NCI-H1436 treated with DMSO at 0.1 percent for 48 hours (cell line): ENCODE data around the gene PDE4C.

Source experiments
- DNase-seq: peaks from one replicate; lab custom pipeline; 2025; lab: John Stamatoyannopoulos, UW

PDE4C gene

DNA sequence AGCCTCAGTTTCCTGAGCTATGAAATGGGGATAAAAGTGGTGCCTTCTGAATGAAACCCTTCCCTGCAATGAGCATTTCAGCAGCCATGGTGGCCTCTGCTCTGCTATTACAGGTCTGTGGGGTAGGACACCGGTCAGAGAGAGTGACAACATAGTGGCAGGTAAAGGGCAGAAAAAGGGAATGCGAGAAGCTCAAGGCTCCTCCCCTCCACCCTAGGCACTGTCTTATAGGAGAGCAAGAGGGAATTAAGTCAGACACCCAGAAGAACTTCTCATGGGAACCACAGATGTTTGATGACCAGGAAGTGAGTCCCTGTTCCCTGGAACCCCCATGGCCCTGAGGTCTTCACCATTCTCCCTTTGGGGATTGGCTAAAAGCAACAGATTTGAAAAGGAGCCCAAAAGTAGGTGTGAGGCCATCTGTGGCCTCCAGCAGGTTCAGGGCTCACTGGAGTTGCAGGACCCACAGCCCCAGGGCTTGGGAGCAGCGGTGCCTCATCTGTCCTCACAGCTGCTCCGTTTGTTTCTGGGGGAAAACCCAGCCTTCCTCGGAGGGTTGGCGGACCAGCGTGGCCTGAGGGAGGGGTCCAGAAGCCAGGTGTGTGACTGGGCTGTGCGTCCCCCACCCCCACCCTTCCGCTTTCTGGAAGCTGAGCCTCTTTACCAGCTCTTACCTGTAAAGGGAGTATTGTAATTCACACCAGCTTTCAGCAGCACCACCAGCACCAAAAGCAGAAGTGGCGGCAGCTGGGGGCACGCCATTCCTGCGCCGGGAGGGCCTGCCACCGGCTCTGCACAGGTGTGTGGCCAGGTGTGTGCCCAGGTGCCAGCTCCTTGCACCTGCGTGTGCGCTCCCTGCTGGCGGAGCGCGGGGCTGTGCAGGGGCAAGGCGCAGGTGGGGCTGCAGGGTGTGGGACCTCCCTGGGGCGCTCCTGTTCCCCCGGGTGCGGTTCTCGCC is 28.6 kb upstream of the PDE4C start:
- no peak for DNase-seq

- no peak for DNase-seq
Measured at GRCh38 chr19:18253716-18254115, 27.5 kb upstream of the PDE4C start.

GRCh38 chr19:18253130-18253529 is 26.9 kb upstream of the PDE4C start:
- DNase-seq, result no peak

- DNase-seq, result no peak
Measured at GRCh38 chr19:18252370-18252717, 26.1 kb upstream of the PDE4C start.

DNA sequence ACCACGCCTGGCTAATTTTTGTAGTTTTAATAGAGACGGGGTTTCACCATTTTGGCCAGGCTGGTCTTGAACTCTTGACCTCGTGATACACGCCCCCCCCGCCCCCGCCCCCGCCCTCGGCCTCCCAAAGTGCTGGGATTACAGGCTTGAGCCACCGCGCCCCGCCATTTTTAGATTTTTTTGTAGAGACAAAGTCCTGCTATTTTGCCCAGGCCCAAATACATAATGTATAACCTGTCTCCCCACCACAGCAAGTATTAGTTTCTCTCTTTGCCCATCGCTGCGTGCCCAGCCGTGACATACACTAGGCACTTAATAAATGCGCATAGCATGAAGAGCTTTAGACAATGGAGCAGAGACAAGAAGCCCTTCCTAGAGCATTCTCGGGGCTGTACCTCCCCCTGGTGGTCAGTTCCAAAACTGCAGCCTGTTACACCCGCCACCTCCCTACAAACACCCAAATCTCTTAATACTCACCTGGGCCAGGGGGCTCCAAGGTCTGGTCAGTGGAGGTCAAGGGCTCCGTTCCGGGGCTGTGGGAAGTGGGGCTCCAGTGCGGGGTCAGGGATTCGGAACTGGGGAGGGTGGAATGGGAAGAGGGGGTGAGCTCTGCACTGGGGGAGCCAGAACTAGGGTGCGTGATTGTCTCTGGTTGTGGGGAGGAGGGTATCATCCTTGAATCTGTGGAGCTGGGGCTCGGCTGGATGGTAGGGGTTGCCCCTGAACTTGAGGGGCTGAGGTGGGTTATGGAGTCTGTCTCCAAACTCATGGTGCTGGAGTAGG is 25.5 kb upstream of the PDE4C start:
- peak; percentile 30 for DNase-seq

DNA sequence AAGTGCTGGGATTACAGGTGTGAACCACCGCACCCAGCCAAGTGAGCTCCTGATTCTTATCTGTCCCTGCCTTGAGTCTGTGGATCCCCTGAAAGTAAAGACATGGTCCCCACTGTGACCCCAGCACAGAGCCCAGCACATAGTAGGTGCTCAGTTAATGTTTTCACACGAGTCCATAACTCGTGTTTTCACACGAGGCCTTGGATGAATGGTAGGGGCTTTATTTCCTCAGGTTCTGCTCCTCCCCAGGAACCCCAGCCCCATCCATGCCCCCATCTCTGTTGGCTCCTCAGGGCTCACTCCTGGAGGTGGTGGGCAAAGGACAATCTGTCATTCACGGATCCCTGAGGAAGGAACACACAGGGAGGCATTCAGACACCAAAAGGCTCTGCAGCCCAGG is 23.6 kb upstream of the PDE4C start:
- no peak for DNase-seq

GRCh38 chr19:18245297-18245696 is 19.1 kb upstream of the PDE4C start:
- no peak for DNase-seq

DNA sequence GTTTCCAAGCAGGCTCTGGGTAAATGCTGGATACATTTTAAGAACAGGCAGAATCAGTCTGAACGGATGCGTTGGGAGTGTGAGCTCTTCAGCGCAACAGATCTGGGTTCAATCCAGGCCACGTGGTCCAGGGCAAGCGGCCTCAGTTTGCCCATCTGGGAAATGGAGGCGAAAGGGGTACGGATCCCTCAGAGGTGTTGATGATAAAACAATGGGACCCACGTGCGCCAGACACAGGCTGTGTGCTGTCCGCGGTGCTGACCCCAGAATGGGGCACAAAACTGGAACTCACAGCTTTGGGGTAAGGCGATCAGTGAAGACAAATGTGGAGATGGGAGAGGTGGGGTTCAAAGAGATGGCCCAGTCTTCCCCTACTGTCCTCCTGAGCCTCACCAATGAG is 13.1 kb upstream of the PDE4C start:
- DNase-seq, result no peak

DNA sequence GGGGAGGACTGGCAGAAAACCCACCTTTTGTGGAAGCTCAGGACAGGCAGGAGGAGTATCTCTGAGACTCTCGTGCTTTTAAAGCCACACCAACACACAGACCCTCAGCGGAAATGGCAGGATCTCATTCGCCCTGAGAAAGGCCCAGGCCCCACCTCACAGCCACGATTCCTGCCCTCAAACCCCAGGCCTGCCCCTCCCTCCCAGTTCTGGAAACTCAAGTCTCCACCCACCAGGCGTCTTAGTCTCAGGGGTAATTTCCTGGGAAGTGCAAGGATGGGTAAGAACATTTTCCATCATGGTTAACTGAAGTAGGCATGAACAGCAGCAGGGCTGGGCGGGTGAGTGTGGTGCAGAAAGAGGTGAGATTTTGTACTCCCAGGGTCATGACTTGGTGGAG is 8.0 kb upstream of the PDE4C start:
- DNase-seq, result no peak

DNA sequence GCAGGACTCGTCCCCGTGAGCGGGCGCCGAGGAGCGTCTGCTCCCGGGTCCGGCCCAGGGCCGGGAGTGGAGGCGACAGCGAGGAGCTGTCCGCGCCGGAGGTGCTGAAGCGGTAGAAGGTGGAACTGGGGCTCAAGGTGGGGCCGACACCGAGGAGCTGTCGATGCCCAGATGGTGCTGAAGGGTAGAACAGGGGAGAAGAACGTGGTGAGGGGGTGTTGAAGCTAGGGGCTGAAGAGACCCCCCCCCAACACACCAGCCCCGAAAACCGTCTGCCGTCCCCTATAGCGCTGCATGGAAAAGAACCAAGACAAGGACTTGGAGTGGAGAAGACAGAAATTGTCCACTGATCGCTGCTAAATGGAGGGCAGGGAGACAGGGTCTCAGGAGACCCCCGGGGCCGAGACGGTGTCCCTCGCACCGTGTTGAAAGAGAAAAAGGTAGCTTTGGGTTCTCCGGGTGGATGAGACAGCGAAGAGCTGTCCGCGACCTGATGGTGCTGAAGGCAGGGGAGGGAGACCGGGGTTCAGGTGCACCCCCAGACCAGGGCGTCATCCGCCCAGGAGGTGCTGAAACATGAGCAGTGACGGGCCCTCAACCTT is 7.1 kb upstream of the PDE4C start:
- no peak for DNase-seq

GRCh38 chr19:18232540-18233223 is 6.4 kb upstream of the PDE4C start:
- no peak for DNase-seq

GRCh38 chr19:18231775-18232174 is 5.5 kb upstream of the PDE4C start:
- peak; percentile 65 for DNase-seq

DNA sequence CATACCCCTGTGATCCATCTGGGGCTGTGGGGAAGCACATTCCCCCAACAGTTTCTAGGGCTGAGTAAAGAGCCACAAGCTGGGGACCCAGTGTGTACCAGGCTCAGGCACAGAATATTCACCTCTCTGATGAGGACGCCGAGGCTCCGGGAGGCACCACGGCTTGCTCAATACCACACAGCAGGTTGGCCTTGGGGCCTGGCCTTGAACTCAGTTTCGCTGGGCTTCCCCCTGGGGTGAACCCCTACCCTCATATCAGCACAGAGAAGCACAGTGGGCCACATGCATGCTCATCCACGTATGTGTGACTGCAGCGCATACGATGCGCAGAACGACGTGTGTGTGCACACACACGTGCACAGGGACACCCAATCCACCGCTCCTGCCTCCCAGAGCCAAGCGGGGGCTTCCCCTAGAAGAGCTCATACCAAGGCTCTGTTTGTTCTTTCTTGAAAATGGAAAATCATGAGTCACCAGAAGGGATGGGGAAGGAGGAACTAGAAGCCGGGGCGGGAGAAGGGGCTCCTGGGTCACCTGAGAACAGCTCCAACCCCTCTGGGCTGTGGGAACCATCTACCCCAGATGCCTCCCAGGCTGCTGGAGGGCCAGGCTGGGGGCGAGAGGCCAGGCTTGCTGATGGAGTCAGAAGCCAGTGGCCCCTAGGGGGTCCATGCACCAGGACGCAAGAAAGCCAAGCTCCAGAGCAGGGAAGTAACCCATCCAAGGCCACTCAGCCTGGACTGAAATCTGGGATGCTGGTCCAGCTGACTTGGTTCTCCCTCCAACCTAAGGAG is 4.9 kb upstream of the PDE4C start:
- no peak for DNase-seq

DNA sequence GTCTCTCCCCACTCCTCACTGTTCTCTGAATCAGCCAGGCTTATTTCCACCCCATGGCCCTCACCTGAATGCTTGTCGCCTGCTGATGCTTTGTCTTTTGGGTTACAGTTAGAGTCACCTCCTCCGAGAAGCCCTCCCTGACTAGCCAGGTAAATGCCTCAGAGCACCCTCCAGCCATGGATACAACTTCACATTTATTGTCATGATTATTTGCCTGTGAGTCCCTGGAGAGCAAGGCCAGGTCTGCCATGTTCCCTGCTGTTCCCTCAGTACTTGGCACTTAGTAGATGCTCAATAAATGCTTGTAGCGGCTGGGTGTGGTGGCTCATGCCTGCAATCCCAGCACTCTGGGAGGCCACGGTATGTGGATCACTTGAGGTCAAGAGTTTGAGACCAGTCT is 3.7 kb upstream of the PDE4C start:
- no peak for DNase-seq

- no peak for DNase-seq
Measured at GRCh38 chr19:18229474-18229873, 3.2 kb upstream of the PDE4C start.

GRCh38 chr19:18227781-18228271 is 1.6 kb upstream of the PDE4C start:
- DNase-seq, result no peak

GRCh38 chr19:18226956-18227780 is 930 bp upstream of the PDE4C start:
- no peak for DNase-seq

DNA sequence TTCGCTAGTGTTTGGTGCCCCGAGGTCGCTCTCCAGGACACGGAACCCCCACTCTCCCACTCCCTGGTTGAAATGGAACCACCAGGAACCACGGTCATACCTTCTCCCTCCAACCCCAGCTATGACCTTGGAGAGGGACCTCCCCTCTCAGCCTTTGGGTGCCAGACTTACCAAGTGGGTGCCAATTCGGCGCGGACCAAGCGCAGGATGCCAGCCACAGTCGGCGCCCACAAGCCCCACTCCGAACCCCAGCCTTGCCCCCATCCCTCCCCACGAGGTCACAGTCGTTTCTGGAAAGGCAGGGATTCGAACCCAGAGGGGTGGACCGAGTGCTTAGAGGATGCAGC is 910 bp downstream of the PDE4C start:
- no peak for DNase-seq

DNA sequence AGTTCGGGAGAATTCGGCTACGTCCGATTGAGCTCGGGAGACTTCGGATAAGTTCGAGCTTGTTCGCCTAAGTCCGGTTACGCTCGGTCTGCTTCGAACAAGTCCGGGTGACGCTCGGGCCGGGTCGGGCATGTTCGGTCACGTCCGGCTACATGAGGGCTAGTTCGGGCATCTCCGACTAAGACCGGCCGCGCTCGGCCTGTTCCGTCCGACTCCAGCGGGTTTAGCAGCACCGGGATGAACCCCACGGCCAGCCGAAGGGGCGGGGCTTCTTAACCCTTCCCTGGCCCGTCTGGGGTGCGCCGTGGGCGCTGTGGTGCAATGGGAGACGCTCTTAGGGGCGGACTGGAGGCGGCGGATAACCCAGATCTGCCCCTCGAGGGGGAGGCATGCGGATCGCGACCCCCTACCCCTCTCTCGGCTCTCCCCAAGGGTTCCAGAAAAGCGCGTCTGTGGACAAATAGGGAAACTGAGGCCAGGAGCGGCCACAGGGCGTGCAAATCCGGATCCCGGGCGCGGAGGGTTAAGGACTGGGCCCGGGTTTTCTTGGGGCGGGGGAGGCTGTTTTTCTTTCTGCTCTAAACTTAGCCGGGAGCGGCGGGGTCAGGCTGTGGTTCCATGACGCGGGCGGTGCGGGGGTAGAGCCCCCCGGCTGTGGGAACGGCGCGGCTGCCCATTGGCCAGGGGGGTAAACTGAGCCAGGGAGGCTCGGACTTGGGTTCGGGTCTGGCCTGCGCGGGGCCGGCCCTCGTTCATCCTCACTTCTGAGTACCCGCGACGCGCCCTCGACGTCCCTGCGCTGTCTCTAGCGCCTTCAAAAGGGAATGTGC is 1.5 kb downstream of the PDE4C start:
- peak; percentile 87 for DNase-seq
